ENCODE data around the gene CAGE1. TPM values are rescaled to one million over a fixed set of nuclear protein-coding genes. Genes with fewer than 3 reads are reported as not detected.

Gene CAGE1
- total RNA-seq, 1 donor from 2014 or later = not detected

GRCh38 chr6:7392402-7392801 is 2.9 kb upstream of the CAGE1 start:
- Mint-ChIP-seq H3K36me3 (ENCODE audit: insufficient read depth) (peaks cover 12% of the 10 kb centered on the region), H3K4me3 (ENCODE audit: low read depth) (no peak overlapping the region), H3K9me3 (ENCODE audit: low read depth) (no peaks in the 10 kb centered on the region), H3K4me1 (ENCODE audit: low read depth) (peaks cover 27% of the 10 kb centered on the region), H3K27me3 (no peaks in the 10 kb centered on the region), H3K27ac (no peak overlapping the region)
- no peak for DNase-seq (ENCODE audit: low spot score, unreplicated experiment)
- TF ChIP-seq CTCF (IDR thresholded peaks at IDR 0.05; ENCODE audit: unreplicated experiment) = no peak

DNA sequence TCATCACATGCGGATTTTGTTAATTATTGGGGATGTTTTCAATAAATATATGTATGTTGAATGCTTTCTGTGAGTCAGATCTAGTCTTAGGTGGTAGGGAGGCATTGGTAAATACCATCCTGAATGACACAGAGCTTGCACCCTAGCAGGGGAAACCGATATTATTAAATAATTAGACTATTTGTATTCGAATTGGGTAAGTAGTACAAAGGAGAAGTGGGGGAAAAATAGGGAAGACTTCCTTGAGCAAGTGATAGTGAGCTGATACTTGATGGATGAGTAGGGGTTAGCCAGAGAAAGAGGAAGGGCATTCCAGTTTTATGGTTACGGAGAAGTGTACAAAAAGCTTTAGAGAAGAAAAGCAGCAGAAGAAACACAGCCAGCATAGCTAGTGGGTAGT is 1.6 kb upstream of the CAGE1 start:
- no peak for DNase-seq (ENCODE audit: low spot score, unreplicated experiment)
- Mint-ChIP-seq H3K27me3 (no peaks in the 10 kb centered on the region), H3K4me3 (ENCODE audit: low read depth) (peak overlapping the region; percentile 96), H3K27ac (no peak overlapping the region), H3K4me1 (ENCODE audit: low read depth) (peaks cover 27% of the 10 kb centered on the region), H3K9me3 (ENCODE audit: low read depth) (no peaks in the 10 kb centered on the region), H3K36me3 (ENCODE audit: insufficient read depth) (peaks cover 12% of the 10 kb centered on the region)
- no peak for TF ChIP-seq CTCF (IDR thresholded peaks at IDR 0.05; ENCODE audit: unreplicated experiment)

DNA sequence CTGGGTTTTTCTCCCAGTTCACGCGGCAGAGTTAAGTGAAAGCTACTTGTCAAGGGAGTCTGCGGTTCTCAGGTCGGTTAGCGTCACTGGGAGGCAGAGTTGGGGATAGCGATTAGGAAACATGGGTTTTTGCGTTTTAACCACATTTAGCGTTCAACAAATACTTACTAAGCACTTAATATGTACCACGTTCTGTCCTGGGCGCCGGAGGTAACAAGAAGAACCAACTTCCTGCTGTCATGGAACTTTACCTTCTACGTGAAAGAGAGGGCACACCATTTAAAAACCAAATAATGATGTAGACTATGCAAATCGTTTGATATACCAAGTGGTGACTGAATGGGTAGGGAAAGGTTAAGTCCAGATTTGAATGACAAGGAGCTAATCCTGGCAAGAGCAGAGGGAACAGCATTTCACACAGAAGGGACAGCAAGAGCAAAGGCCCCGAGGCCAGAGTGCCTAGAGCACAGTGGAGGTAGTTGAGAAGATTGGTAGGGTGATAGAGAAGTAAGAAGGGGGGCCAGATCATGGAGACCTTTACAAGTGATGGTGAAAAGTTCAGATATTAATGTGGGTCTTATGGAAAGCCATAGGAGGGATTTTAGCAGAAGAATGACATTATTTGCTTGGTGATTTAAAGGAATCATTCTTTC is 810 bp upstream of the CAGE1 start:
- Mint-ChIP-seq H3K27ac (peak overlapping the region; percentile 99), H3K4me1 (ENCODE audit: low read depth) (peaks cover 27% of the 10 kb centered on the region), H3K36me3 (ENCODE audit: insufficient read depth) (peaks cover 9% of the 10 kb centered on the region), H3K4me3 (ENCODE audit: low read depth) (peak overlapping the region; percentile 96), H3K27me3 (no peaks in the 10 kb centered on the region), H3K9me3 (ENCODE audit: low read depth) (no peaks in the 10 kb centered on the region)
- TF ChIP-seq CTCF (IDR thresholded peaks at IDR 0.05; ENCODE audit: unreplicated experiment) = no peak
- no peak for DNase-seq (ENCODE audit: low spot score, unreplicated experiment)

DNA sequence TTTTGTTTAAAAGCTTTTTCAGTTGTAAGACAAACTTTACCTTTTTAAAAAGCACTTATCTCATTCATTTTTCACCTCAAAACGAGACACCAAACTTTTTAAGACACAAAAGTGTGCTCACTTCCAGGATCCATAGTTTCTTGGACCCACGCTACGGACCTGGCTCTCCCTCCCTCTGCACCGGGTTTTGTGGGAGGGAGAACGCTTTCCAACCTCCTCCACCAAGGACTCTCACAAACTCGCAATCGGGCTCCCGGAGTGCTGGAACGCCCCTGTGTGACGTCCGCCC is 436 bp downstream of the CAGE1 start:
- Mint-ChIP-seq H3K27ac (peak overlapping the region; percentile 99), H3K4me3 (ENCODE audit: low read depth) (peak overlapping the region; percentile 96), H3K9me3 (ENCODE audit: low read depth) (no peaks in the 10 kb centered on the region), H3K27me3 (no peaks in the 10 kb centered on the region), H3K36me3 (ENCODE audit: insufficient read depth) (peaks cover 6% of the 10 kb centered on the region), H3K4me1 (ENCODE audit: low read depth) (peaks cover 27% of the 10 kb centered on the region)
- no peak for TF ChIP-seq CTCF (IDR thresholded peaks at IDR 0.05; ENCODE audit: unreplicated experiment)
- DNase-seq (ENCODE audit: low spot score, unreplicated experiment) = no peak

GRCh38 chr6:7381092-7381491 is 8.4 kb downstream of the CAGE1 start:
- H3K9me3 Mint-ChIP-seq (ENCODE audit: low read depth) = no peaks in the 10 kb centered on the region
- no peak for TF ChIP-seq CTCF (IDR thresholded peaks at IDR 0.05; ENCODE audit: unreplicated experiment)
- no peak for DNase-seq (ENCODE audit: low spot score, unreplicated experiment)
- H3K36me3 Mint-ChIP-seq (ENCODE audit: insufficient read depth) = no peaks in the 10 kb centered on the region
- H3K27ac Mint-ChIP-seq = no peak overlapping the region
- H3K27me3 Mint-ChIP-seq = no peaks in the 10 kb centered on the region
- peaks cover 4% of the 10 kb centered on the region for H3K4me1 Mint-ChIP-seq (ENCODE audit: low read depth)
- H3K4me3 Mint-ChIP-seq (ENCODE audit: low read depth) = no peak overlapping the region
